NCI-H146 (cell line): ENCODE measurements around the gene RASSF7.

Experiments
- DNase-seq: peaks from one replicate; lab custom pipeline; 2025; lab: John Stamatoyannopoulos, UW

The RASSF7 gene

GRCh38 chr11:532986-533585 lies 27.7 kb upstream of the RASSF7 start:
- no peak for DNase-seq

- no peak for DNase-seq
Measured at GRCh38 chr11:533586-534395, 27.0 kb upstream of the RASSF7 start.

DNA sequence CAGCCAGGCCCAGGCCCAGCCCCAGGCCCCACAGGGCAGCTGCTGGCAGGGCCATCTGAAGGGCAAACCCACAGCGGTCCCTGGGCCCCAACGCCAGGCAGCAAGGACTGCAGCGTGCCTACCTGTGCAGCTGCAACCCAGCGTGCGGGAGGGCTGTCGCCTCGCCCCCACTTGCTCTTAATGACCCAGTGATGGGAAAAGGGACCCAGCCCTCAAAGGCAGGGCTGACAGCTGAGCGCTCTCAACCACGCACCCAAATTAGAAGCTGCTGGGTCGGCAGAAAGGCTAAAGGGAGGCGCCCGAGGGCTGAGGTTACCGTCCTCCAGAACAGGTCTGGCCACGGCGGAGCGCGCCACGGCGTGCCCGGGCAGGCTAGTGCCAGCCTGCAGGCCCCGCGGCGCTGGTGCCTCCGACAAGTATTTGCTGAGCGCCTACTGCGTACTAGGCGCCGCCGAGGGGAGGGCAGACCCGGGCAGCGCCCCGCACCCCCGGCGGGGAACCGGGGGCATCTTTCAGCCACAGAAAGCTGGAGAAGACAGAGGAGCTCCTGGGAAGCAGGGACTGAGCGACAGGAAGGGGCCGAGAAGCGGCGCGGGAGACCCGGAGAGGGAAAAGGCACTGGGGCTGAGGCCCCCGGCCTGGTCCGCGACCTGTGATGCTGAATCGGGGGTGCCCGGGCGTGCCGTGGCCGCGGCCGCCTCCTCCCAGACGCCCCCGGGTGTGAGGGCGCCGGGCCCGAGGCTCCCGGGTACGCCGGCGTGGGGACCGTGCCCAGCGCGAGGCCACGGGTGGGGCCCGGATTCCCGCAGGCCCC lies 26.2 kb upstream of the RASSF7 start:
- DNase-seq: peak; percentile 48

DNA sequence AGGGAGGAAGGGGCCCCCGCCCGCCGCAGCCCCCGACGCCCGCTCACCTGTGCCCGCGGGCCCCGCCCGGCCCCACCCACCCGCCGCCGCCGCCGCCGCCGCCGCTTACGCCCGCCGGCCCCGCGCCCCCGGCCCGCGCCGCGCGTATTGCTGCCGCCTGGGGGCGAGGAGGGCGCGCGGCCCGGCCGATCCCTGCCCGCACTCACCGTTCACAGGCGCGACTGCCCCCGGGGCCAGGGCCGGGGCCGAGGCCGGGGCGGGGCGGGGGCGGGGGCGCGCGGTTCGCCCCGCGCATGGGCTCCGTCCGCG lies 25.6 kb upstream of the RASSF7 start:
- no peak for DNase-seq

DNA sequence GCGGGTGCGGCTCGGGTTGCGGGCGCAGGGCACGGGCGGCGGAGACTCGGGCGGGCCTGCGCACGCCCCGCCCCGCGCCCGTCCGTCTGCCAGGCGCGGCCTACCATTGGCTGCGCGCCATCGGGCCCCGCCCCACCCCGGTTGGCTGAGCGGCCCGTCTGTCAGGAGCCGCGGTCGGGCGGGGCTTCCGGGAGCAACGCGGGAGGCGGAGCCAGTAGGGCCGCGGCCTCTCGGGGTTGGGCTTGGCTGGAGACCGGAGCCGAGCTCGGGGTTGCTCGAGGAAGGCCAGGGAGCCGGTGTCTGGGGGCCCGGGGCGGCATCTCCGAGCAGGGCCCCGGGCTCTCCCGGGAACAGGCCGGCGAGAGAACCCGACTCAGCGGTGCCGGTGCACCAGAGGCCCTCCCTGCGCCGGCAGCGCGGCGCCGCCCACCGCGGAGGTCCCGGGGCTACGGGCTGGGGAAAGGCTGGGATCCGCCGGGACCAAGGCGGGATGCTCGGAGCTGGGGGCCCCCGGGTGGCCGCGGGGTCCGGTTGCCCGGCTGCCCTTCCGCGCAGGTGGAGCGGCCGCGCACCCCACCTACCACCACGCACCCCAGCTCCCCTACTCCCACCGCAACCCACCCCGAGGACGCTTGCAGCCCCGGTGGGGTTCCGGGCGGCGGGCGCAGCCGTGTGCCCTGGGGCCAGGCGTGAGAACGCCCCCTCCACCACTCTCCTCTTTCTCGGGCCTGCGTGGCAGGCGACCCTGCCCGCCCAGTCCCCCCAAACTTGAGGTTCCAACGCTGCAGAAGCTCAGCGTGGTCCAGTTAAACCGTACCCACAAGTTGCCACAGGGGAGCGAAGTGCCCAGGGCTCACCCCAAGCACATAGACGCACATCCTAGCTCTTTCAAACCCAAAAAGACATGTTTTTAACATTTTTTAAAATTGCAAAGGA lies 25.0 kb upstream of the RASSF7 start, which contains the start of gene HRAS:
Gene HRAS (minus strand): TSS at position 58 of the 936 bp plus-strand sequence.
- peak; percentile 93 for DNase-seq

GRCh38 chr11:536841-537621 lies 23.7 kb upstream of the RASSF7 start, which contains the start of gene LRRC56:
Gene LRRC56, plus strand, starts transcription at chr11:537527. Its CDS starts 3,158 bp downstream, at chr11:540685.
- DNase-seq: peak; percentile 91

GRCh38 chr11:537622-538430 lies 22.9 kb upstream of the RASSF7 start:
- DNase-seq: no peak

- no peak for DNase-seq
Measured at GRCh38 chr11:538431-539051, 22.2 kb upstream of the RASSF7 start.

- no peak for DNase-seq
Measured at GRCh38 chr11:539971-540481, 20.7 kb upstream of the RASSF7 start.

GRCh38 chr11:540583-541432 lies 20.0 kb upstream of the RASSF7 start:
- no peak for DNase-seq

DNA sequence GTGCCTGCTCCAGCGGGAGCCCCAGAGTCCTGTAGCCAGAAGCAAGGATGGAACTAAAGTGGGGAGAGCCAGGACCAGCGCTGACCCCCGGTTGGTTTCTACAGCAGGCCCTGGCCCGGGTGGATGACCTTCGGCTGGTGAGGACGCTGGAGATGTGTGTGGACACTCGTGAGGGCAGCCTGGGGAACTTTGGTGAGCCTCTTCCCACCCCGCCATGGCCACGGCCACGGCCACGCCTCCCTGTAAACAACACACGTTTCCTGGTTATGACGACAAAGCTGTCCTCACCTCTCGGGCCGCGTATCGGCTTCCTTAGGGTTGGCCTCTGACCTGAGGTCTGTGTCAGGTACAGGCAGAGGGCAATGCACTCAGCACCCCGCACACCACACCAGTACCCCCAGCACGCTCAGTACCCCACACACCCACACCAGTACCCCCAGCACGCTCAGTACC lies 19.3 kb upstream of the RASSF7 start:
- no peak for DNase-seq

GRCh38 chr11:544817-545166 lies 16.0 kb upstream of the RASSF7 start:
- DNase-seq: no peak

DNA sequence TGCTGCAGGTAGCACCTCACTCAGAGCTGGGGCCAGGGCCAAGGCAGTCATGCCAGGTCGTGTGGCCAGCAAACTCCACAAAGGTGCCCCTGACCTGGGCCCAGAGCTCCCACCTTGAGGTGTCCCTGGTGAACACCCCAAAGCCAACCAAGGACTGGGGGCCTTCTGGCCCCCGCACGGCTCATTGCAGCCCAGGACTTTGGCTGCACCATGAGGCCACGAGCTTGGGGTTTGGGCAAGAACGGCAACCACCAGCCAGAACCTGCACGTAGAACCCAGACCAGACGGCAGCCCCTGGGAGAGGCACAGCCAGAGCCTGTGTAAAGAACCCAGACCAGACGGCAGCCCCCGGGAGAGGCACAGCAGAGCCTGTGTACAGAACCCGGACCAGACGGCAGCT lies 15.6 kb upstream of the RASSF7 start:
- no peak for DNase-seq

- no peak for DNase-seq
Measured at GRCh38 chr11:548700-549603, 11.8 kb upstream of the RASSF7 start.

GRCh38 chr11:550021-550745 lies 10.6 kb upstream of the RASSF7 start:
- DNase-seq: no peak

GRCh38 chr11:550746-551085 lies 10.1 kb upstream of the RASSF7 start:
- no peak for DNase-seq

DNA sequence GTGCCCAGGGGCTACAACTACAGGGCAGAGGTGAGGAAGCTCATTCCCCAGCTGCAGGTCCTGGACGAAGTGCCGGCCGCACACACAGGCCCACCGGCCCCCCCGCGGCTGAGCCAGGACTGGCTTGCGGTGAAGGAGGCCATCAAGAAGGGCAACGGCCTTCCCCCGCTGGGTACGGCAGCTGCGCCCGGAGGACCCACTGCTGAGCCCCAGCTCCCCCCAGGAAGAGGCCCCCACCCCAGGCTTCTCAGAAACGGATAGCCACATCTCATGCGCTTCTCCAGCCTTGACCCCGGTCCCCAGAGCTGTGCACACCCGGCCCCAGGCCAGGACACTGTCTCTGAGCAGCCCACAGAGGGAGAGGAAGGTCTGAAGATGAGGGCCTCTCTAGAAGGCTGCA lies 9.6 kb upstream of the RASSF7 start:
- no peak for DNase-seq
